Ovary (tissue), 9 donors: ENCODE results near the gene SIX1. TPM values are rescaled to one million over a fixed set of nuclear protein-coding genes. Genes with fewer than 3 reads are reported as not detected.

ENCODE experiments used
- DNase-seq, 5 donors: peaks; one replicate each; pipeline ENCODE4 v3.0.0-alpha.2; 2019 to 2020
- H3K27ac ChIP-seq, 2 donors: fragments of 200-600 bp; one replicate each; pipeline versions ENCODE4 v1.5.1 to v1.8.0; 2019 to 2022
- H3K27me3 ChIP-seq: fragments of 200-600 bp; one replicate; pipeline ENCODE4 v1.8.0; 2022
- H3K36me3 ChIP-seq: fragments of 200-600 bp; sonication (generic); one replicate; pipeline ENCODE4 v1.5.1; 2019
- H3K4me1 ChIP-seq: one replicate; pipeline ENCODE4 v1.8.1; 2013; ENCODE audit warnings: mild to moderate bottlenecking, moderate library complexity; ENCODE audit not compliant: insufficient read depth
- H3K4me3 ChIP-seq: fragments of 200-600 bp; sonication (generic); one replicate; pipeline ENCODE4 v1.5.1; 2017
- H3K9me3 ChIP-seq, 2 donors: fragments of 200-600 bp in 1 of 2; sonication (generic) in 1 of 2; one replicate each; pipeline versions ENCODE4 v1.5.1 to v1.8.1; 2013 to 2019; ENCODE audit warnings: mild to moderate bottlenecking in 1 of 2, moderate library complexity in 1 of 2
- CTCF ChIP-seq, 3 donors: fragments of 450-650 bp in 2 of 3; fragments of 200-600 bp in 1 of 3; IDR thresholded peaks; one replicate each; pipeline versions ENCODE4 v1.5.1 to v1.8.0; 2016 to 2022; ENCODE audit warnings: antibody characterized with exemption in 3 of 3, mild to moderate bottlenecking in 1 of 3
- EP300 ChIP-seq: sonication (generic); formaldehyde crosslinking; IDR thresholded peaks from one replicate; pipeline ENCODE4 v1.6.1; 2017; ENCODE audit warnings: antibody characterized with exemption
- POLR2A ChIP-seq: fragments of 450-650 bp; IDR thresholded peaks from one replicate; pipeline ENCODE4 v1.6.1; 2017; ENCODE audit warnings: antibody characterized with exemption, mild to moderate bottlenecking, moderate library complexity
- WGBS, 3 donors: extraction: QIAGEN DNeasy Blood & Tissue Kit in 1 of 3; methylation state at CpG; one replicate each; pipeline versions ENCODE4 v1.1.5 to v1.1.7; 2013 to 2017; 5-methylcytosine and 5-hydroxymethylcytosine counted together
- intact Hi-C, 4 donors: fragments of 100-400 bp; cut with DNase I; formaldehyde crosslinking; loops; one replicate each; pipeline versions ENCODE4 v1.11.0 to v1.15.1; 2022 to 2023
- polyA plus RNA-seq, 2 donors: library from polyadenylated mRNA; stranded (reverse); fragments of 200-250 nt in 1 of 2; fragments of 350-450 nt in 1 of 2; fragmentation: Illumina TruSeq in 1 of 2; extraction: RNeasy Lipid Tissue Mini Kit (QIAGEN cat#74804) in 1 of 2; gene quantifications; one replicate each; pipeline ENCODE4 v1.2.3, GENCODE V29; 2013 to 2014
- total RNA-seq, 7 donors: library from RNA; depleted of rRNA in 2 of 7; stranded (reverse); fragments of >200 nt in 2 of 7; fragmentation: NEBNext Ultra II Directional in 3 of 7; extraction: Animal tissue kit (Norgen Biotek cat#: 25700) in 3 of 7; gene quantifications; one replicate each; pipeline versions ENCODE4 v1.1.0 to v1.2.4, GENCODE V29; 2016 to 2023
- donor health status: DM: no; HTN: no; CAD: no; lungs with moderate emphysema.
- donor health status: DM: no; HTN: no; CAD: no.
- donor health status: Bipolar disorder and iron deficiency.
- donor health status: DM: yes; HTN: yes; CAD: no.
- donor health status: DM: no; HTN: no; CAD: no.
- donor health status: DM: yes; HTN: yes; CAD: no.

The SIX1 gene
- total and polyA plus RNA-seq, 9 donors = 0.06 to 0.92 (median 0.19) TPM; not detected in 1

DNA sequence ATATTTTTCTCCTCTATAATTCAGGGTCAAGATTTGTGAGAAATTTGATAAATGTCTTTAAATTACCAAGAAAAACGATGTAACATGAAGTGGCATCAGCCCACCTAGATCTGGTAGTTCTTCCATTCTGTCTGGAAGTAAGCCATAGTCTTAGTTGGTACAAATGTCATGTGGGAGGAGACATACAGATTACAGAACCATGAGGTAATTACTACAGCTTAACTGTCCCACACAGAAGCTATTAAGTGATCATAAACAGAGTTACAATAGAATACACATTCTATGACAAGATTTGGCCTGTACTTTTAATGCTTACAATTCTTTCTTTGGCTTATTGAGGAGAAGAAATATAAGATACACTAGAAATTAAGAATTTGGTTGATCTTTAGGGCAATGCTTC lies 13.7 kb upstream of the SIX1 start:
- H3K4me1 ChIP-seq = no peaks in the 10 kb centered on the region
- intact Hi-C loops = no loop called here
- no peaks in the 10 kb centered on the region for H3K27me3 ChIP-seq
- H3K36me3 ChIP-seq = no peaks in the 10 kb centered on the region
- no peak for DNase-seq
- WGBS, 3 donors = 62 to 70% (median 69%) methylated on average over 1 of the region's 1 CpG
- no peak overlapping the region for H3K27ac ChIP-seq
- H3K9me3 ChIP-seq = no peaks in the 10 kb centered on the region
- H3K4me3 ChIP-seq = no peak overlapping the region
- TF ChIP-seq EP300 (no peak), POLR2A (no peak), CTCF (IDR thresholded peaks at IDR 0.05) (no peak)

DNA sequence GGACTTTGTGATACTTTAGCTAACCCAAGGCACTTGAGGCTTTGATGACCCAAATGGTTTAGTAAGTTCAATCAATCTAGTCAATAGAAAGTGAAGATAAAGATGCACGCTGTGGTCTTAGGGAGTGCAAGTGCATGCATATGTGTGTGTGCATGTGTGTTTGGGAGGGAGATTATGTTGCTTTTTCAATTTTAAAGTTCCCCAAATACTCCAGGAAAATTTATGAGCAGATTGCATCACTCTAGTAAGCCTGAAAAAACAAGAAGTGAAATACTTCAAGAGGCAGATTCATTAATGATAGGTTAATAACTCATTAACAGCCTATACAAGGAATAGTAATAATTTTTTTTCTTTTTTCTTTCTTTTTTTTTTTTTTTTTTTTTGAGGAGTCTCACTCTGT lies 12.4 kb upstream of the SIX1 start:
- TF ChIP-seq EP300 (no peak), CTCF (IDR thresholded peaks at IDR 0.05) (no peak), POLR2A (no peak)
- H3K4me3 ChIP-seq = no peak overlapping the region
- intact Hi-C loops = no loop called here
- DNase-seq = no peak
- peaks cover 4% of the 10 kb centered on the region for H3K4me1 ChIP-seq
- 69 to 82% (median 79%) methylated on average over 1 of the region's 1 CpG for WGBS, 3 donors
- no peaks in the 10 kb centered on the region for H3K27me3 ChIP-seq
- no peaks in the 10 kb centered on the region for H3K9me3 ChIP-seq
- H3K36me3 ChIP-seq = no peaks in the 10 kb centered on the region
- H3K27ac ChIP-seq = no peak overlapping the region

DNA sequence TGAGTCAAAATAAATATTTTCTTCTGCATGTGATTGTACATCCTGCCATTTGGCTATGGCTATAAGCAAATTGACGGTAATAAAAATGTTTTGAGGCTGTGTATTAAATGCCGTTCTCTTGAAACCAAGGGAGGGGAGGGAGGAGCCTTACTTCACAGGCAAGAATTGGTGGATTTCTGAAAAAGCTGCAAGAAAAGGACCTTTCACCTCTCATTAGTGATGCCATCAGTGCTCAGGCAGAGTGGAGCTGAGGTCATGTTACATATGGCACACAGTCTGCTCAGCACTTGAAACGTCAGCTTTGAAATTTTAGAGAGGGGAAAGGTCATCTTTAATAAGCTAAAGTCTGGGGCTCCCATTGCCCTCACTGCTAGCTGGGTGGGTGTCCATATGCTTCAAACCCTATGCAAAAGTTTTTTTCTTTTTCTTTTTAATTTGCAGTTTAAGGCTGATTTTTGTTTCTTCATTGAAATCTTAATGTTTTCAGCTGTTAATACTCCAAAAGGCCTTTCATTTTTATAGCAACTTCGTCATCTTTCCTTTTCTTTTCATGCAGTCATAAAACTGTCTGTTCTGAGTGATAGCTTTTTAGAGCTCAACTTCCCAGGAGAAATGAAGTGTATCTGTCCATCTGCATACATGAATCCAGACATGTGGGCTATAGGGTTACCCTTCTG lies 9.8 kb upstream of the SIX1 start:
- no peak for DNase-seq

DNA sequence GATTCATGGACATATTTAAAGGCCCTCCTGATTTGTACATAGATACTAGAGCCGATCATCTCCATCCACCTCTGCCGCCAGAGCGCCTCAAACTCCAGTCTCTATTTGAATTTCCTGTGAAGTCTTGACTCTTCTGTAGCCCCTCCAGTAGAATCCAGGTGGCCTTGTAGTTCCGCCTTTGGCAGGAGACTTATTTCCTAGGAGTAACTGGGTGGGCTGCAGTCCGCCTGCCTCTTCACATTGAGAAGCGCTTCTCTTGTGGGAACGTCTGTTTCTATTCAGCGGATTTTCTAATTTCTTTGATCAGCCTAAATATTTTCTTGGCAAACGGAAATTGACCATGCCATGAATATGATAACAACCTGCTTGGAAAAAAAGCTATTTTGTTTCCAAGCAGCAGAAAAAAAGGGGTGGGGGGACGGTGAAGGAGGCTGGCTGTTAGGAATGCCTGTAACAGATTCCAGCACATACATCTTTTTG lies 9.0 kb upstream of the SIX1 start:
- peaks cover 3% of the 10 kb centered on the region for H3K27me3 ChIP-seq
- H3K4me1 ChIP-seq = peaks cover 4% of the 10 kb centered on the region
- intact Hi-C loops = loop anchor here in 1 of 4 donors (10.0 kb wide), 1 partner anchor 597 kb away; no protein-coding TSS in a partner anchor
- H3K4me3 ChIP-seq = no peak overlapping the region
- H3K36me3 ChIP-seq = no peaks in the 10 kb centered on the region
- TF ChIP-seq EP300 (no peak), POLR2A (no peak), CTCF (IDR thresholded peaks at IDR 0.05) (no peak)
- no peak overlapping the region for H3K27ac ChIP-seq
- peaks cover 0 to 5% of the 10 kb centered on the region in 2 donors for H3K9me3 ChIP-seq
- DNase-seq = no peak
- 19 to 27% (median 26%) methylated on average over 10 of the region's 10 CpGs for WGBS, 3 donors

More for the DNA sequence above, 9.8 kb upstream of the SIX1 start:
- WGBS, 3 donors = 44 to 46% (median 45%) methylated on average over 4 of the region's 4 CpGs
- Histone ChIP-seq H3K36me3 (no peaks in the 10 kb centered on the region), H3K4me3 (no peak overlapping the region), H3K9me3 (peaks cover 0 to 5% of the 10 kb centered on the region in 2 donors), H3K27me3 (no peaks in the 10 kb centered on the region), H3K27ac (no peak overlapping the region), H3K4me1 (peaks cover 4% of the 10 kb centered on the region)
- intact Hi-C loops = loop anchor here in 1 of 4 donors (10.0 kb wide), 1 partner anchor 596 kb away; no protein-coding TSS in a partner anchor
- TF ChIP-seq POLR2A (no peak), CTCF (IDR thresholded peaks at IDR 0.05) (no peak), EP300 (no peak)
